ENCODE data around the gene PSME3.

The PSME3 gene

GRCh38 chr17:42797067-42798007, 35.9 kb upstream of the PSME3 start:
- POLR2A ChIA-PET, result no interaction called here
- TF ChIP-seq, protein P1, sequence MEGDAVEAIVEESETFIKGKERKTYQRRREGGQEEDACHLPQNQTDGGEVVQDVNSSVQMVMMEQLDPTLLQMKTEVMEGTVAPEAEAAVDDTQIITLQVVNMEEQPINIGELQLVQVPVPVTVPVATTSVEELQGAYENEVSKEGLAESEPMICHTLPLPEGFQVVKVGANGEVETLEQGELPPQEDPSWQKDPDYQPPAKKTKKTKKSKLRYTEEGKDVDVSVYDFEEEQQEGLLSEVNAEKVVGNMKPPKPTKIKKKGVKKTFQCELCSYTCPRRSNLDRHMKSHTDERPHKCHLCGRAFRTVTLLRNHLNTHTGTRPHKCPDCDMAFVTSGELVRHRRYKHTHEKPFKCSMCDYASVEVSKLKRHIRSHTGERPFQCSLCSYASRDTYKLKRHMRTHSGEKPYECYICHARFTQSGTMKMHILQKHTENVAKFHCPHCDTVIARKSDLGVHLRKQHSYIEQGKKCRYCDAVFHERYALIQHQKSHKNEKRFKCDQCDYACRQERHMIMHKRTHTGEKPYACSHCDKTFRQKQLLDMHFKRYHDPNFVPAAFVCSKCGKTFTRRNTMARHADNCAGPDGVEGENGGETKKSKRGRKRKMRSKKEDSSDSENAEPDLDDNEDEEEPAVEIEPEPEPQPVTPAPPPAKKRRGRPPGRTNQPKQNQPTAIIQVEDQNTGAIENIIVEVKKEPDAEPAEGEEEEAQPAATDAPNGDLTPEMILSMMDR (IDR thresholded peaks at IDR 0.05; ENCODE audit: control extremely low read depth, extremely low read depth, low read depth, missing control alignments), result no peak
- no peak for DNase-seq (ENCODE audit: extremely low spot score)
- CTCF ChIA-PET, result interaction anchor here (0.9 to 2.1 kb wide), 7 partner anchors 11 to 616 kb away, joined by 3 to 6 read pairs (median 3); no protein-coding TSS in a partner anchor

DNA sequence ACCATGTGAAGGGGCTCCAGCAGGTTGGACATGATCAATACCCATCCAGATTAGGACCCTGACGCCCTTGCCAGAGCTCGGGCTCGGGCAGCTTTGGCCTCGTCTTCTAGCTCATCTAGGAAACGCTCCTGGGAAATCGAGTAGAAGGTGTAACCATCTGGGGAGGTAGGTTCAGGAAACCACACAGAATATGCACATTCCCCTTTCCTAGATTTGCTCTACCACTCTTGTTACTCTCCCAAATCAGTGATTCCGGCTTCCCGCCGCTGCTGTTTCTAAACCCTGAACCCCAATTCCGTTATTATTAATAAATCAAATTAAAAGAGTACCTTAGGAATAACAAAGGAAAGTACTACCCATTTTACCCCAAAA, 35.2 kb upstream of the PSME3 start:
- ChIA-PET POLR2A (interaction anchor here (0.5 kb wide), 1 partner anchor 519 kb away, joined by 6 read pairs; no protein-coding TSS in a partner anchor), CTCF (interaction anchor here (1.1 to 2.1 kb wide), 7 partner anchors 11 to 537 kb away, joined by 3 to 7 read pairs (median 5); partner anchors contain the start of gene BECN1)
- no peak for DNase-seq (ENCODE audit: extremely low spot score)
- TF ChIP-seq, protein P1 (IDR thresholded peaks at IDR 0.05; ENCODE audit: control extremely low read depth, extremely low read depth, low read depth, missing control alignments), result no peak

DNA sequence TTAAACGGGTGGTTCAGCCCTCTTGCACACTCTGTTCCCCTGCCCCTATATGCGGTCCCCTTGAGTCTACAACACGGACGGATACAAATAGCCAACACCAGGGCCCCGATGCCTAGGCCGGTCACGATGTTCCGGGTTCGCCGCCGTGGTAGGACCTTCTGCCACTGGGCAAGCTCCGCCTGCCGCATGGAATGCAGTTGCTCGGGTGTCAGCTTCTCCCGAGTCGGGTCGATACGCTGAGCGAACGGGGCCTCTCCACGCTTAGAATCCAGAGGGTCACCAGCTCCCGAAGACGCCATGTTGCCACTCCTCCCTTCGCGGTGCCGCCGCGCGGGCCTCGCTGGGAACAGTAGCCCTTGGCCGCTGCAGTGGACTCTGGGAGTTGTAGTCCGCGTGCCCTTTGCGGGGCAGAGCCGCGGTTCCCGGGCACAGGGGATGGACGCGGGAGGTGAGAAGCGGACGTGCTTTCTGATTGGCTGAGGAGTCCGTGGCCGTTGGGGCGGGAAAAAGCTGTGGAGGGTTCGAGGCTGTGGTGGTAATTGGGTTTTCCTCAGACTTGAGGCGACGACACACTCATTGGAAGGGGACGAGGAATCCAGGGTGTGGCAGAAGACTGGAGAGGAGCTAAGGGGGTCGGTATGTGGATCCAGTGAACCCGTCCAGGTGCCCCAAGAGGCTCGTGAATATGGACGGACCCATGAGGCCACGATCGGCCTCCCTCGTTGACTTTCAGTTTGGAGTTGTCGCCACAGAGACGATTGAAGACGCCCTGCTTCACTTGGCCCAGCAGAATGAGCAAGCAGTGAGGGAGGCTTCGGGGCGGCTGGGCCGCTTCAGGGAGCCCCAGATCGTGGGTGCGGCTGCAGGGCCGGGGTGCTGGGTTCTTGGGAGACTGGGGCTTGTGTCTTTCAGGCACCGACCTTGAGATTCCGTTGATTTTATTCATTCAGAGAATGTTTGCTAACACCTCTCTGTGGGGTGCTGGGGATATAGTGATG, 34.5 kb upstream of the PSME3 start, which contains the start of the genes CNTD1 and COA3:
CNTD1 (plus strand) TSS at position 479 of the 998 bp plus-strand sequence; CDS start at position 686, 207 bp downstream.
COA3 (minus strand) TSS at position 322 of the 998 bp plus-strand sequence; CDS start at position 299, 23 bp downstream.
- POLR2A ChIA-PET, result interaction anchor here (0.5 to 0.6 kb wide), 2 partner anchors 9 to 518 kb away, joined by 6 to 10 read pairs; no protein-coding TSS in a partner anchor
- peak; percentile 94 for DNase-seq (ENCODE audit: extremely low spot score)
- CTCF ChIA-PET, result interaction anchor here (0.8 to 2.1 kb wide), 9 partner anchors 12 to 536 kb away, joined by 3 to 7 read pairs (median 3); partner anchors contain the start of gene BECN1
- TF ChIP-seq, protein P1 (IDR thresholded peaks at IDR 0.05; ENCODE audit: control extremely low read depth, extremely low read depth, low read depth, missing control alignments), result no peak

GRCh38 chr17:42803074-42803883, 29.9 kb upstream of the PSME3 start:
- ChIA-PET CTCF (interaction anchor here (1.1 to 2.5 kb wide), 5 partner anchors 11 to 285 kb away, joined by 3 to 9 read pairs (median 8); partner anchors contain the start of gene BECN1), POLR2A (interaction anchor here (0.5 kb wide), 1 partner anchor 513 kb away, joined by 11 read pairs; no protein-coding TSS in a partner anchor)
- DNase-seq (ENCODE audit: extremely low spot score), result no peak
- TF ChIP-seq, protein P1 (IDR thresholded peaks at IDR 0.05; ENCODE audit: control extremely low read depth, extremely low read depth, low read depth, missing control alignments), result no peak

GRCh38 chr17:42804918-42805367, 28.3 kb upstream of the PSME3 start:
- TF ChIP-seq, protein P1 (IDR thresholded peaks at IDR 0.05; ENCODE audit: control extremely low read depth, extremely low read depth, low read depth, missing control alignments), result no peak
- POLR2A ChIA-PET, result no interaction called here

More at GRCh38 chr17:42804918-42805367, 28.3 kb upstream of the PSME3 start:
- CTCF ChIA-PET, result interaction anchor here (0.7 to 4.8 kb wide), 3 partner anchors 11 to 19 kb away, joined by 3 to 37 read pairs (median 7); partner anchors contain the start of gene BECN1
- DNase-seq (ENCODE audit: extremely low spot score), result no peak

Data from GM10248 (cell line).